NOMO-1 treated with DMSO at 0.1 percent for 48 hours (cell line): Measurements from ENCODE around the gene MYO5B.
A peak's percentile ranks its signal among the peaks of the same experiment; 100 is the strongest.

Experiments used
- DNase-seq: peaks from one replicate; lab custom pipeline; 2025; ENCODE audit not compliant: unreplicated experiment; lab: John Stamatoyannopoulos, UW

Gene MYO5B

GRCh38 chr18:49933530-49934128 lies 261.3 kb downstream of the MYO5B start:
- DNase-seq, result no peak

- DNase-seq, result no peak
Observed at GRCh38 chr18:49931760-49932159, 263.2 kb downstream of the MYO5B start.

DNA sequence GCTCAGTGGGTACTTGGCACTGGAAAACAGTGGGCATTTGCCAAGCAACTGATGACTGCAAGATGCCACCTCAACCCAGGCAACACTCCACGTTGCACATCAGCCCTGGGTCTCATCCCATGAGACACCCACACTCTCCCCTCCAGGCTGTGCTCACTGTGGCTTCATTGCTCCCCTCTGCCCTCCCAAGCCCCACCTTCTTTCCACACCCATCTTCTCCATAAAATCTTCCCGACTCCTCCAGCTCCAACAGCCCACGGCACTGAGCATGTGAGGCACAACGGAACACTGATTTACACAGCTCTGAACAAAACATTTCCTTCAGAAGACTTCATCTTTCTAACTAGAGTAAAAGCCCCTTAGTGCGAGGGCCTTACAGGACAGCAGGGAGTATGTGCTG lies 263.8 kb downstream of the MYO5B start:
- no peak for DNase-seq

DNA sequence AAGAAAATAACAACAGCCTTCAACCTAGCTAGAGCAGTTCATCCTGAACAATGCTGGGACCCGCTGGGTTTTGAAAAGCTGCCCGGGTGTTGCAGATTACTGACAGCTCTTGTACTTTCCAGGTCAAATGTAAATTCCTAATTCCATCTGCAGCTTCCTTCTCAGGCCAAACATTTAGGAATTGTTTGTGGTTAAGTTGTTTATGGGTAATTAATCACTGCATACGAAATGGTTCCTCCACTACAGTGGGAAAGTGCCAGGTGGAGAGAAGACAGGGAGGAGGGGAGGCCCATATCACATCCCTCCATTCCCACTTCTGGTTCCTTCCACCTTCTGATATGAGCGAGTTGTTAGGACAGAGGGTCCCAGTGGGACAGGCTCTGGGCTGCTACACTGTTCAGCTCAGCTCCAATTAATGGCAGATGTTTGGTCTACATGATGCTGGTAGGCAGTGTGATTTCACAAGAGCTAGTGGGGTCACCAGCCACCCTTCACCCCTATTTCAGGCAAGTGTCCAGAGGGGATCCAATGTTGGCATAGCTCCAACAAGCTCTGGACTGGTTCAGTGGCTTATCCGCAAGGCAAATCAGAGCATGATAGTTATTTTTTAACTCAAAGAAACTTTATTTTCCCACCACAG lies 268.7 kb downstream of the MYO5B start:
- DNase-seq, result no peak

- DNase-seq, result no peak
Observed at GRCh38 chr18:49924293-49924983, 270.5 kb downstream of the MYO5B start.

DNA sequence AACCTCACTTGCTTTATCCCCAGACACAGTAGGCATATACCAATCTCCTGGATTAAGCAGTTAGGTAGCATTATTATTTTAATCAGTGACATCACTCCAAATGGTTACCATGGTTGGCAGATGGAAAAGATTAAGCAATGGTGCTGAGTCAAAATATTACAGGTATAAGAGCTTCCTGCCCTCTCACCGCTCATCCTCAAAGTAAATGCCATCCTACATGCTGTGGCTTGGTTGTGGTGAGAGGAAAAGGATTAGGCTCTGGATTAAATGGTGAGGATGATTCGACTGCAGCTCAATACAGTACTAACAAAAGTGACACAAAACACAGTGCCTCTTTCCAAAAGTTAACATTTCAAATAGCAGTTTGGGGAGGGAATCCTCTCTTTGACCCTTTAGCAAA lies 272.7 kb downstream of the MYO5B start:
- DNase-seq, result no peak

- DNase-seq, result no peak
Observed at GRCh38 chr18:49921318-49921985, 273.5 kb downstream of the MYO5B start.

GRCh38 chr18:49920731-49921130 lies 274.2 kb downstream of the MYO5B start:
- DNase-seq, result no peak

GRCh38 chr18:49917742-49918141 lies 277.2 kb downstream of the MYO5B start:
- no peak for DNase-seq

GRCh38 chr18:49915352-49915751 lies 279.6 kb downstream of the MYO5B start:
- DNase-seq, result no peak

- DNase-seq, result no peak
Observed at GRCh38 chr18:49913221-49913620, 281.7 kb downstream of the MYO5B start.

- no peak for DNase-seq
Observed at GRCh38 chr18:49911427-49911826, 283.5 kb downstream of the MYO5B start.

DNA sequence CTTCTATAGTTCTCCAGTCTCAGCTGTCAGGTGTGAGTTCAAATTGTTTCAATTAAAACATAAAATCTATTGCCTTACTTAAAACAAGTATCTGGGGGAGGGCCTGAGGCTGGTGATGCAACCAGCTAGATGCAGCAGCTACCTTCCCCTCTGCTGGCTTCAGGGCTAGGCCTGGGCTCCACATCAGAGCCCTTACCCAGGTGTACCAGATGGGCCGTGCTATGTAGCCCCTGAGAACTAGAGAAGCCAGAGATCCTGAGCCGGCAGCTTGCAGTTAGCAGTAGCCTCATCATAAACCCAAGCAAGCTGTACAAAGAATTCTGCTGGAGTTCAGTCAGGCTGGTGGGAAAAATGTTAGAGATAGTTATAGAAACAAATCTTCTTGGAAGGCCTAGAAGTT lies 284.0 kb downstream of the MYO5B start:
- no peak for DNase-seq

DNA sequence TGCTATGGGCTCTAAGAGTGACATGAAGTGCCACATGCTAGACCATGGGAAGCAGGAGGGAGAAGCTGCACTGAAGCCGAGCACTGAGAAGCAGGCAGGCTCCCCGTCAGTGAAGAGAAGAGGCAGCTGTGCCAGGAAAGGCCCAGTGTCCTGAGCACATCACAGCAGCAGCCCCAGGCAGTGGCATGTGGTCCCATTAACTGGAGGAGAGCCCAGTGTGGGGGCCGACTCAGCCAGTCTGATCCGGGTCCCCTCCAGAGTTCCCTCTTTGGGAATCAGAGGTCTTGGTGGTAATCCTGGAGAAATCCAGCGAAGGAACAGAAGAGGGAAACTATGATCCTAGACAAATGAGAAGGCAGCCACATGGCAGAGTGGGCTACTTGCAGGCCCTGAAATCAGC lies 284.9 kb downstream of the MYO5B start:
- no peak for DNase-seq

GRCh38 chr18:49907346-49907929 lies 287.5 kb downstream of the MYO5B start:
- no peak for DNase-seq

DNA sequence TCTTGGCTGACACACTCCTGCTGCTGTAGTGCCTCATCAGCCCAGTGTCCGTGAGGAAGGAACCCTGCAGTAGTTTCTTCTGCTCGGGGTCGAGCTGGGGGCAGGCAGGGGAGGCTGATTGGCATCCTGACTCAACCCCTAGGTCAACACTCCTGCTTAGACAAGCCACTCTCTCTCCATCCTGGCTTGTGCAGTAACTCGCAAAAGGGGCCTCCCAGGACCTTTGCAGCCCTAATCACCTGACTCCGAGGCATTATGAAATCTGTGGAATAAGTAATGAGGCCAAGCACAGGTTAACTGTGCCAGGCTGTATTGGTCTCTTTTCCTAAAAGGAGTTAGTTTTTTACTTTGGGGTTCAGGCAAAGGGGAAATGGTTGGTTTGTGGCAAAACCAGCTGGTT lies 289.2 kb downstream of the MYO5B start:
- DNase-seq, result no peak

GRCh38 chr18:49904871-49905555 lies 289.9 kb downstream of the MYO5B start:
- no peak for DNase-seq

DNA sequence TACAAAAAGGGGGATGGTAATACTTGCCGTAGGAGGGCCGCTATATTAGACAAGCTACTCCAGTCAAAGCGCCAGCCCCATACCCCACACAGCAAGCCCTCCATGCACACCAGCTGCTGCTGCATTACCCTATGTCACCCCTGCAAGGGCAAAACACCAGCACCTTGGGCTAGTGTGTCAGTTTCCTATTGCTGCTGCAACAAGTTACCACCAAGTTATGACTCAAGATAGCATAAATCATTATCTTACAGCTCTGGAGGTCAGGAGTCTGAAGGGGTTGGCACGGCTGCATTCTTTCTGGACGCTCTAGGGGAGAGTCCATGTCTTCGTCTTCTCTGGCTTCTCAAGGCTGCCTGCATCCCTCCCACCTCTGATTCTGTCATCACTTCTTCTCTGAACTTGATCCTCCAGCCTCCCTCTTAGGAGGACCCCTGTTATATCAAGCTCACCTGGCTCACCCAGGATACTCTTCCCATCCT lies 293.0 kb downstream of the MYO5B start:
- no peak for DNase-seq

DNA sequence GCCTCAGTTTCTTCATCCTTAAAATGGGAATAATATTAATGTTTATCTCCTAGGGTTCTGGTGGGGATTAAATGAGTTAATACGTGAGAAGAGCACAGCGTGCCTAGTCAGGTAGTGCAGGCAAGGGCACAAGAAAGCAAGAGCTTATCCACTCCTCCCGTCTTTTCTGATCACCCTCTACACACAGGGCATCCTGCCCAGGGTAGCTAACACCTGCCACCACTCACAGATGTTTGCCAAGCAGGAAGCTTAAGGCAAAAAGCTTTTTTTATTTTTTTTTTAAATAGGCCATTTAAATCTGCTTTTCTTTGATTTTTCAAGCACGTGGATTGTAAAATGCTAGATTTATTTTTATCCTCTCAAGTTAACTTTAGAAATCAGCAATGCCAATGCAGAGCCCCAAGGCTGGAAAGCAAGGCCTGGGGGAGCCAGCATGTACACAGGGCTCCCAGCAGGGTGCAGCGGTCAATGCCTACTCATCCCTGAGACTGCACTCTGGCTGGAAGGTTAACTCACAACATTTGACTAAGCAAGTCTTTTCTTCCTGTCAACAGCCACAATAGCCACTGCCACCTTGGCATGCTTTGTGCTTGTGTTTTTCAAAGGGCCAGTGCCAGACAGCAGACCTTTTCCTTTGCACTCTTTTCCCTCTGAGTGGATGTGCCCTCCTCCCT lies 295.2 kb downstream of the MYO5B start:
- no peak for DNase-seq

DNA sequence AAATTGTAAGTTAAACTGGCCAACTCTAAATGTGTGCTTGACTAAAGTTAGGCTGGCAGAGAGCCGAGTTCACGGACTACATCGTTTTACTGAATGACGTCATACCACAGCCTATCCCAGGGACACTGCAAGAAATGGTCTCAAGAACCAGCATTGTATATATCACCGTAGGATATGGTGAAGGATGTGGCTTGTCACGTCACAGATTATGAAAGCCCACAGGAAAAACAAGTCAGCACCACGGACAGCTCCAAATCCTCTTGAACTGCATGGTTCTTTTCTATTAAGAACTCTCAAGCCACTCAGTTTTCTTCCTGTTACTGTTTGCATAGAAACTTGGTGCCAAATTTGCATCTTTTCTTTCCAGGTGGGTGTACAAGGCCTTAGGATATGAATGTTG lies 296.5 kb downstream of the MYO5B start:
- DNase-seq, result peak; percentile 45
